Esophagus muscularis mucosa (tissue), 4 donors: ENCODE measurements around the gene FSCN2. TPM values are rescaled to one million over a fixed set of nuclear protein-coding genes. Genes with fewer than 3 reads are reported as not detected.

Experiments used
- DNase-seq: peaks from one replicate; pipeline ENCODE4 v3.0.0-alpha.2; 2017; ENCODE audit errors: extremely low spot score
- H3K27ac ChIP-seq, 4 donors: fragments of 200-600 bp; sonication (generic); replicated peaks in 1 of 4; 1 replicate in 3 of 4; 2 replicates in 1 of 4; pipeline ENCODE4 v1.5.1; 2016 to 2019; ENCODE audit warnings: mild to moderate bottlenecking in 1 of 4
- H3K27me3 ChIP-seq, 4 donors: fragments of 200-600 bp; sonication (generic); one replicate each; pipeline versions ENCODE4 v1.5.1 to v1.6.0; 2016 to 2019
- H3K36me3 ChIP-seq, 4 donors: fragments of 200-600 bp; sonication (generic); one replicate each; pipeline ENCODE4 v1.5.1; 2016 to 2019
- H3K4me1 ChIP-seq, 4 donors: fragments of 200-600 bp; sonication (generic); one replicate each; pipeline ENCODE4 v1.5.1; 2016 to 2019
- H3K4me3 ChIP-seq, 4 donors: fragments of 200-600 bp; sonication (generic); 1 replicate in 2 of 4; 2 replicates in 2 of 4; pipeline ENCODE4 v1.5.1; 2016 to 2019; ENCODE audit warnings: mild to moderate bottlenecking in 4 of 4, moderate library complexity in 1 of 4
- H3K9me3 ChIP-seq, 4 donors: fragments of 200-600 bp; sonication (generic); 1 replicate in 3 of 4; 2 replicates in 1 of 4; pipeline ENCODE4 v1.5.1; 2016 to 2019
- CTCF ChIP-seq, 3 experiments: fragments of 200-600 bp in 2 of 3; fragments of 450-650 bp in 1 of 3; sonication (generic) in 2 of 3; IDR thresholded peaks; one replicate each; pipeline ENCODE4 v1.5.1; 2017 to 2019; ENCODE audit warnings: antibody characterized with exemption in 3 of 3, mild to moderate bottlenecking in 2 of 3, moderate library complexity in 1 of 3
- EP300 ChIP-seq: sonication (generic); formaldehyde crosslinking; IDR thresholded peaks from one replicate; pipeline ENCODE4 v1.6.1; 2017; ENCODE audit warnings: antibody characterized with exemption
- POLR2A ChIP-seq: fragments of 450-650 bp; IDR thresholded peaks from one replicate; pipeline ENCODE4 v1.6.1; 2017; ENCODE audit warnings: antibody characterized with exemption, moderate library complexity, mild to moderate bottlenecking, low read depth
- POLR2AphosphoS5 ChIP-seq, 2 donors: sonication (generic); formaldehyde crosslinking; IDR thresholded peaks; one replicate each; pipeline ENCODE4 v1.6.1; 2017; ENCODE audit warnings: antibody characterized with exemption in 2 of 2
- WGBS: methylation state at CpG from one replicate; pipeline ENCODE4 v1.1.5; 2018; 5-methylcytosine and 5-hydroxymethylcytosine counted together
- intact Hi-C: fragments of 100-400 bp; cut with DNase I; formaldehyde crosslinking; loops from one replicate; pipeline ENCODE4 v1.15.1; 2023
- total RNA-seq, 4 donors: library from RNA; depleted of rRNA; stranded (reverse); fragments of >200 nt; gene quantifications; one replicate each; pipeline versions ENCODE4 v1.1.0 to v1.2.1, GENCODE V29; 2016

Gene FSCN2
- total RNA-seq, 4 donors from 2014 or later: 1.2 to 2.4 (median 1.7) TPM

DNA sequence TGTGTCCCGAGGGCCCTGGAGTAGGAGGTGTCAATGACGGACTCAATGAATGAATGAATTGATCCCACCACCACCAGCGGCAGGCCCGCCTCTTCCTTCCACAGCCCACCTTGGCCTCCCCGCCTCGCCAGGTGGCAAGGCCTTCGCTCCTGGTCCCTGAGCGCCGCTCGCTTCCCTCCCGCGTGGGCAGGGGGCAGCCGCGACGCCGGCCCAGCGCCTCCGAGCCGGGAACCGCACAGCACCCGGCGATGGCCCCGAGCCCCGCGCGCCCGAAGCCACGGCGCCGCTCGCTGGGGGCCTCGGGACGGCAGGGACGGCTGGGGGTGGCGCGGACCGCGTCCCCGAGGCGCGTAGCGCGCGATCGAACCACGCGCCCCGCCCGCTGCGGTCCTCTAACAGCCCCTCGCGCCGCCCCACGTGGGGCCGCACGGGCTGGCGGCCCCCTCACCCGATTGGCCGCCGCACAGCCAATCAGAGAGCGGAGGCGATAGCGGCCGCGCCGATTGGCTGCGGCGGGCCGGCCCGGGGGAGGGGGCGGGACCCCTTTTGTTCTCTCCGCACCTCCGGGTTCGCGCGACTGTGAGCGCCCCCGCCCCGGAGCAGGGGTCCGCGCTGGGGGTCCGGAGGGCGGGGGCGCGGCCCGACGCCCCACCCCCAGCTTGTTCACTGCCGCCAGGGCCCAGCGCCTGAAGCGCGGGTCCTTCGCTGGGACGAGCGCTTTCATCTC lies 46.9 kb upstream of the FSCN2 start:
- Histone ChIP-seq H3K4me3 (peak overlapping the region; percentile 53 to 67 (median 60)), H3K4me1 (peaks cover 38 to 54% (median 51%) of the 10 kb centered on the region in 4 donors), H3K27me3 (no peaks in the 10 kb centered on the region), H3K36me3 (no peaks in the 10 kb centered on the region), H3K27ac (peak overlapping the region; percentile 55 to 67 (median 64)), H3K9me3 (no peaks in the 10 kb centered on the region)
- WGBS: 12% methylated on average over 17 of the region's 94 CpGs
- TF ChIP-seq POLR2A (no peak), POLR2AphosphoS5 (IDR thresholded peaks at IDR 0.05) (peak in 1 of 2 donors; percentile 50)
- DNase-seq: no peak
- intact Hi-C loops: loop anchor here (5.0 kb wide), 2 partner anchors 79 to 189 kb away; no protein-coding TSS in a partner anchor

DNA sequence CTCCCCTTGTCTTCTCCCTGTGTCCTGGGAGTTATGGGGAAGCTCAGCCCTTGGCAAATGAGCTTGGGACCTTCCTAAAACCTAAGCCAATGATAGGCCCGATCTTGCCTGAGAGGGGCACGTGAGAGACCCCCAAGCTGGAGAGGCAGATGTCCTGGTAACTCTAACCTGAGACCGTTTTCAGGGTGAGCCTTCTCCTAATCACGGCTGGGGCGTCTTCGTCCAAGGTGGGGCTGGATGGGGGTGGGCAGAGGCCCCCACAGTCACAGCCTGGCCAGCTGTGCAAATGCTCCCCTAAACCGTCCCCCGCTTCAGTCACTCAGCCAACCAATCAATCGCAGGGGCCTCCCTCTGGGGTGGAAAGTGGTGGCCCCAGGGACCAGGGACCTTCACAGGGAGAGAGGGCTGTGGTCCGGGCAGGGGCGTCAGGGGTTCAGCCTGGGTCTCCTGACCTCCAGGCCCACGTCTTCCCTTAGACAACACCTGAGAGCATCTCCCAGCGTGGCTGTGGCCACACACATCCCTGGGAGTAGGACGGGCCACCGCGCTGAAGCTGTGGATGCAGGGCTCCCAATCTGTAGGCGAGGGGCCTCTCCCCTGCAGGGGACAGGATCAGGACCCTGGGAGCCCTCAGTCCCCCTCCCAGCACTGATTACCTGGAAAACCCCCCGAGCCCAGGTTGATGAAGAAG lies 46.2 kb upstream of the FSCN2 start:
- H3K4me1 ChIP-seq: peaks cover 38 to 54% (median 51%) of the 10 kb centered on the region in 4 donors
- no peak for TF ChIP-seq POLR2AphosphoS5 (IDR thresholded peaks at IDR 0.05)
- TF ChIP-seq CTCF (IDR thresholded peaks at IDR 0.05): no peak
- no peak for TF ChIP-seq POLR2A
- TF ChIP-seq EP300: no peak
- intact Hi-C loops: loop anchor here (2.0 to 5.0 kb wide), 3 partner anchors 80 to 190 kb away; no protein-coding TSS in a partner anchor
- WGBS: 63% methylated on average over 11 of the region's 18 CpGs
- peak overlapping the region; percentile 53 to 67 (median 60) for H3K4me3 ChIP-seq
- H3K27ac ChIP-seq: peak overlapping the region; percentile 55 to 67 (median 64)
- DNase-seq: no peak
- no peaks in the 10 kb centered on the region for H3K36me3 ChIP-seq
- H3K27me3 ChIP-seq: no peaks in the 10 kb centered on the region
- no peaks in the 10 kb centered on the region for H3K9me3 ChIP-seq

DNA sequence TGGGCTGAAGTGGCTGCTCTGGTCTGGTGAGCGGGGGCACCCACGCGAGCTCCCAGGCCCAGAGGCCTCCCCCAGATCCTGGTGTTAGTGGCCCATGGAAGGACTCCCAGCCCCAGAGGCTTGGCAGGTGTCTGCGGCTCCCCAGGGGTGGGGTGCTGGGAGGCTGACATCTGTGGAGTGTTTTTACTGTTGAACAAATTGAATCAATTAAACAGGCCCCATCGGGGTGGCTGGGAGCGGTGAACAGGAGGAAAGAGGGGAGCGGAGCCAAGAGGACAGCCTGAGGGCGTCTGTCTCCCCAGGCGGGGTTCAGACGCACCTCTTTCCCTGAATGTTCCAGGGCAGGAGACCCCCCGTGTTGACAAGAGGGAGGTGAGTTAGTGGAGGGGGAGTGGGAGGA lies 45.5 kb upstream of the FSCN2 start:
- WGBS: 85% methylated on average over 11 of the region's 11 CpGs
- H3K4me1 ChIP-seq: peaks cover 44 to 61% (median 56%) of the 10 kb centered on the region in 4 donors
- intact Hi-C loops: loop anchor here (2.0 to 5.0 kb wide), 3 partner anchors 80 to 190 kb away; no protein-coding TSS in a partner anchor
- no peak for DNase-seq
- no peaks in the 10 kb centered on the region for H3K36me3 ChIP-seq
- TF ChIP-seq POLR2AphosphoS5 (IDR thresholded peaks at IDR 0.05) (no peak), POLR2A (no peak), CTCF (IDR thresholded peaks at IDR 0.05) (no peak), EP300 (no peak)
- H3K27me3 ChIP-seq: no peaks in the 10 kb centered on the region
- peak overlapping the region in 1 of 4 donors; percentile 30 for H3K27ac ChIP-seq
- H3K4me3 ChIP-seq: no peak overlapping the region
- H3K9me3 ChIP-seq: no peaks in the 10 kb centered on the region

DNA sequence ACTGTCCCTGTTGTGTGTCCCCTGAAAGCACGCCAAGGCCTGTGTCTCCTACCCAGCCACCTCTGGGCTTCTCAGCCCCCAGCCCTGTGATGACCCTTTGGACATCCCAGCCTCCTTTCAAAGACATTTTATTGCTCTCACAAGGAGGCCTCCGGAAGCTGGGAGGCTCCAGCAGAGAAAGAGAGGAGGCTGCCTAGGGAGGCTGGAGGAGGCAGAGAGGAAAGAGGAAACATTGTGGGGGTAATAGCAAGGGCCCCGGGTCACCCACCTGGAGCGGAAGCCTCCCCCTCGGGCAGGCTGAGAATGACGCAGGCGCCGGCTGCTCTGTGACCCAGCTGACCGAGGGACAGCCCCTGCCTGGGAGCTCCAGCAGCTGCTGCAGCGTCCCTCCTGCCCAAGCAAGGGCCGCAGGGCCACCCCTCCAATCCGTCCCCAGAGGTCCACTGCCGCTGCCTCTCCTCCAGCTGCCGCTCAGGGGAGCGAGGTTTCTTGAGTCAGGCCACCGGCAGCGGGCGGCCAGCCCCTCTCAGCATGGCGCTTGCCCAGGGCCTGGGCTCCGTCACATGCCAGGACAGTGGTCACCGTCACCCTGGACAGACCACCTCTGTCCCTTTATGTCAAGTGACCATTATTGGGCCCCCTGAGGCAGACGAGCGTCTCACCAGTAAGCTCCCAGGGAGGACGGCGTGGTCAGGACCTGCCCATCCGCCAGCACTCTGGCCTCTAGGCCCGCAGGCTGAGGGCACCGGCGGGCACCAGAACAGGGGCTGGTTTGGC lies 44.9 kb upstream of the FSCN2 start:
- H3K27me3 ChIP-seq: no peaks in the 10 kb centered on the region

More for the DNA sequence above, 44.9 kb upstream of the FSCN2 start:
- H3K4me1 ChIP-seq: peaks cover 46 to 64% (median 60%) of the 10 kb centered on the region in 4 donors
- H3K27ac ChIP-seq: peak overlapping the region in 1 of 4 donors; percentile 30
- no peaks in the 10 kb centered on the region for H3K36me3 ChIP-seq
- no peaks in the 10 kb centered on the region for H3K9me3 ChIP-seq
- intact Hi-C loops: loop anchor here (2.0 to 5.0 kb wide), 3 partner anchors 81 to 191 kb away; no protein-coding TSS in a partner anchor
- no peak for DNase-seq
- no peak for TF ChIP-seq CTCF (IDR thresholded peaks at IDR 0.05)
- TF ChIP-seq POLR2AphosphoS5 (IDR thresholded peaks at IDR 0.05): no peak
- no peak for TF ChIP-seq EP300
- TF ChIP-seq POLR2A: no peak
- WGBS: 54% methylated on average over 17 of the region's 29 CpGs
- peak overlapping the region; percentile 46 to 61 (median 49) for H3K4me3 ChIP-seq
